HG03025 (cell line): ENCODE measurements around the gene RARRES1.

Experiments used
- ATAC-seq: cut with Tn5 transposase; IDR thresholded peaks from one replicate; pipeline ENCODE4 v1.9.1; 2021; ENCODE audit warnings: mild to moderate bottlenecking, moderate library complexity; ENCODE audit not compliant: unreplicated experiment, low FRiP score

Gene RARRES1

DNA sequence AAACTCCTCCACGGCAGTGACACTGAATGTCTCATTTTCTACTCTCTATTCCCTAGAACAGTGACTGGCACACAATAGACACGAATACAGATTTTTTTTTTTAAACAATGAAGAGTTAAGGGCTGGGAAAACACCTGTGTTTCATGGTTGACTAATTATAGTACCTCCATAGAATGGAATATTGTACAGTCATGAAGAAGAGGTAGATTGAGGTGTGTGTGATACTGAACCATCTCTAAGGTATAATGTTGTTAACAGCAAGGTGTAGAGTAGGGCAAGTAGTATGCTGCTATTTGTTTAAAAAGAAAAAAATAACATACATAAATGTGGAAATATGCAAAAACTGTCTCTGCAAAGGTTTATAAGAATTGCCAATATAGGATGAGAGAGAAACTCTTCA is 5.2 kb upstream of the RARRES1 start:
- ATAC-seq: no peak

- no peak for ATAC-seq
These were observed 3.2 kb upstream of the RARRES1 start for GRCh38 chr3:158735296-158736033.

- ATAC-seq: no peak
These were observed 1.4 kb upstream of the RARRES1 start for GRCh38 chr3:158733656-158734055.

GRCh38 chr3:158732856-158733200 is 571 bp upstream of the RARRES1 start:
- ATAC-seq: no peak

DNA sequence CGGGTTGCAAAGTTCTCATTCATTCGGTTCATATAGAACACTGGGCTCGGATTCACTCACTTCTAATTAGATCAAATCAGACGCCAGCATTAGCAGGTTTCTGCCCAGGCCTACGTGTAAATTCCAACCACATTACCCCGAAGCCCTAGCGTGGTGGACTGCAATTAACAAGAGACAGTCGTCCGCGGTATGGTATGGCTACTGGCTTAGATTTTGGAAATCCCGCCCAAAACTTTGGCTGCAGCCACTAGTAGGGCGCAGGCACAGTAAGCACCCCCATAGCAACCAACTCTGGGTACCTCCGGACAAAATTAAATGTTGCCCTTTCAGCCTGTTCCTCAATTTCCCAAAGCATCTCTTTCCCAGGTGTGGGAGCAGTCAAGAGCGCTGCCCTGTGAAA is 771 bp downstream of the RARRES1 start:
- no peak for ATAC-seq

- ATAC-seq: no peak
These were observed 3.4 kb downstream of the RARRES1 start for GRCh38 chr3:158728851-158729250.

DNA sequence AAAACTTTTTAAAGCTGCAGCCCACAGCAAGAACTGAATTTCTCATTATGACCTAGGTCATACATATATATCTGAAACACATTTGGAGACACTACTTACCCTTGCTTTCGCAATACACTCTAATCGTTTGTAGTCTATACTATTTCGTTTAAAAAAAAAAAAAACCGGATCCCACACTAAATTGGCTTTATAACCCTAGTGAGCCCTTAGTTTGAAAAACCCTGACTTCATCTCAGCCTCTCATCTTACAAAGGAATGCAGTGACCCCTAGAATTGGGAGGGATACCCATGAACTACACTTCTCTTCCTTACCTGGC is 4.2 kb downstream of the RARRES1 start:
- ATAC-seq: no peak

GRCh38 chr3:158727206-158728060 is 4.8 kb downstream of the RARRES1 start:
- ATAC-seq: peak; percentile 60

DNA sequence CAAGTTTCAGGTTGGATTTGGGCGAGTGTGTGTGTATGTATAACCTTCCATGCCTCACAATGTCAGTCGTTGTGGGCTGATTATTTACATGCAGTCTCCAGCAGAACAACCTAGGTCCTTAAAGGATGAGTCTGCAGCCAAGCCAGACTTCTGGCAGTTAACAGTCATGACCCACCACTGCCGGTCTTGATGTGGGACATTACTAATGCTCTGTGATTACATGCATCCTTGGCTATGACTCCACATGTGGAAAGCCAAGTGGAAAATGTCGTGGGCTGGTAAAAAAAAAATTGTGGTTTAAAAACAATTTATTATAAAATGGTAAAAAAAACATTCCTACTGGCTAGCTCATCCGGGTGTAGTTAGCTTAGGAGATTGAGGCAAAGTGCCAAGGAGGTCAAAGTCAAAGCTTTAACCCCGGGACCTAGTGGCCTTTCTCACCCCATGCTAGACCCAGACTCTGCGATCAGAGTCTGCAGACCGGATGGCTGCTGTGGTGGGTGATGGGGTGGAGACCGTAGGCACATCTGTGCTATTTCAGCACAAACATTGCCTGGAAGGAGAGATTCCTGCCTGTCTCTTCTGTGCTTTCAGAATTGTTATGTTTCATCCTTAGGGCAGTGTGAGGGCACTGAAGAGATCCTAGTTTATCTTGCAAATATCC is 6.8 kb downstream of the RARRES1 start:
- ATAC-seq: no peak

GRCh38 chr3:158723991-158724390 is 8.3 kb downstream of the RARRES1 start:
- no peak for ATAC-seq

- ATAC-seq: no peak
These were observed 10.1 kb downstream of the RARRES1 start for GRCh38 chr3:158722108-158722507.

GRCh38 chr3:158718490-158719170 is 13.6 kb downstream of the RARRES1 start:
- no peak for ATAC-seq

- ATAC-seq: no peak
These were observed 14.7 kb downstream of the RARRES1 start for GRCh38 chr3:158717576-158717975.

DNA sequence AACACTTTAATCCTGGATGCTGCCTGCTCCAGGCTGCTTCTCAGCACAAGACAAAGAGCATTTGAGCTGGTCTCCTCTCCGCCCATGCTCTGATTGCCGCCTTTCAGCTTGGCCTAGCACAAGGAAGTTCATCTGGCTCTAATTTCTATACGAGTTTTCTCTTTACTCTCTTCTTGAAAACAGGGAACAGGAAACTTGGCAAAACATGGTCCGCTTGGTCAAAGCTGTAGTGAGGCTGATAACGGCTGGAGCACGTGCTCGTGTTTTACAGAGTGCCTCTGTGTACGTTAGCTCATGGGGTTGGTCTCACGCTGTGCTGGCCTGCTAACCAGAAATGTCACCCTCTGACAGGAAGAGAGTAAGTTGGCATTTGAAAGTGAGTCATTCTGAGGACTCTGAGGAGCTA is 19.2 kb downstream of the RARRES1 start:
- ATAC-seq: no peak

DNA sequence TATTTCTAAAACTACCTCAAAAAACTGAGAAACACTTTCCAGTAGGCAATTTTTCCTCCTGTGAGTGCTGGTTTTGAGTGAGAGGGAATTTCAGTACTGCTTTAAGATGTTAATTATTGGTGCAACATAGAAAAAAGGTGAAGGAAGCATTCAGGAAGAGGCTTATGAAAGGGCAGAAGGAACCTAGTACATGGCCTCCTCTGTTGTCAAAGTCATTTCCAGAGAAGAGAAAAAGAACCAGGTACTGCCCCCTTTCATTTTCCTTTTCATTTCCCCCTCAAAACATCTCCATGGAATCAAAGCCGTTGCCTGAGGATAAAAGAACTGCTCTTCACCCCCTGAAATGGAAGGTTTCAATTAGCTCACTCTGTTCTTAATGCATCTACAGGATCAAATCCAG is 19.8 kb downstream of the RARRES1 start:
- ATAC-seq: no peak

GRCh38 chr3:158711886-158712285 is 20.4 kb downstream of the RARRES1 start:
- no peak for ATAC-seq

DNA sequence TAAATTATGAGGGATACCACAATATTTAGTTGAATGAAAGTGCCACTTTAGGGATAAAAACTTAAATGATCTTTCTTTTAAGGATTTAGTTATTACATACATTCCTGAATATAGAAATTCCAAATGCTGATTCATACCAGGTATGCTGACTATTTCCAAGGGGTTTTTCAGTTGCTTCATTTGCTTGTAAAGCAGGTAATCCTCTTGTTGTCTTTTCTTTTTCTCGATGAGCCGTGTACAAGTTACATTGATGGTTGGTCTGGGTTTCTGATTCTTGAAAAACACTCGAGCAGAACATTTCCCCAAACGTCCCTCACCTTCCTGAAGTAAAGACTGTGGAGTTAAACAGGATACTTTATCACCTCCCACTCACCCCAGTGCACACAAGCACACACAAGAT is 21.7 kb downstream of the RARRES1 start:
- no peak for ATAC-seq

- ATAC-seq: no peak
These were observed 22.6 kb downstream of the RARRES1 start for GRCh38 chr3:158709666-158710083.

DNA sequence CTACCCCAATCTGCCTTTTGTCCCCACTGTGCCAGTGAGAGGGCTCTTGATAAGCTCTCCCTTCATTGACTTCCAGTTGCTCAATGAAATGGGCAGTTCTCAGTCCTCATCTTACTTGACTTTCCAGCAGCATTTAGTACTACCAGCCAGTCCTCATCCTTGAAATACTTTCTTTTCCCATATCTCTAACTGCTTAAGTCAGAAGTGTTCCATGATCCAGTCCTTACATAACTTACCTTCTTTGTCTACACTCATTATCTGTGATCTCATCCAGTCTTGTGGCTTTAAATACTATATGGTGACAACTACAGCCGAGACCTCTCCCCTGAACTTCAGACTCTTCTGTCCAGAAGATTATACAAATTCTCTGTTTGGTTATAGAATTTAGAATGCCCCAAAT is 28.7 kb downstream of the RARRES1 start:
- ATAC-seq: no peak

DNA sequence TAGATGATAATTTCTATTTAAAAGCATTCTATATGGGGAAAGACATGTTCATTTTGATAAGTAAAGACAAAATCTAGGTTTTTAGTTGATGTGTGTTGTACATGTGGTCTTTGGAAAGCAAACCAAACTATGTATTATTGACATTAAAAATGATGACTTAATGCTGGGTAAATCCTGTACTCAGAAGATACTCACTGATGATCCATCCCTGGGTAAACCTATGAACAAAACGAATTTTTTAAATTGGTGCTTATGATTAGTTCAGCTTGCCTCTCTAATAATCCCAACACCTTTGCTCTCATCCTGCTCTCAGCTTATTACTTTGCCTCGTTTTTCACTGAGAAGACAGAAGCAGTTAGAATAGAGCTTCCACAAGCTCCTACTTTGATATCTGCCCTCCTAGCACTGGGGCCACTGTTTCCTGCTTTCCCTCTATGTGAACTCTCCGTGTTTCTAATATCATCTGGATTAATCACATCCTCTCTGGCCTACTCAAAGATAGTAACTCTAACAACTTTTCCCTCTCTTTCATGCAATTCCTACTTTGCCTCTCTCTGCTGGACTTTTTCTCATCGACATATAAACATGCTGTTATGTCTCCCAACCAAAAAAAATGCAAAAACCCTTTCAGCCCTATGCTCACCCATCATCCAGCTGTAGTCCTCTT is 29.3 kb downstream of the RARRES1 start:
- ATAC-seq: no peak
